NOMO-1 (cell line): ENCODE measurements around the gene LDB3.

ENCODE experiments used
- DNase-seq, 2 experiments: peaks; one replicate each; lab custom pipeline; 2025; ENCODE audit not compliant: unreplicated experiment in 2 of 2; lab: John Stamatoyannopoulos, UW

The LDB3 gene

DNA sequence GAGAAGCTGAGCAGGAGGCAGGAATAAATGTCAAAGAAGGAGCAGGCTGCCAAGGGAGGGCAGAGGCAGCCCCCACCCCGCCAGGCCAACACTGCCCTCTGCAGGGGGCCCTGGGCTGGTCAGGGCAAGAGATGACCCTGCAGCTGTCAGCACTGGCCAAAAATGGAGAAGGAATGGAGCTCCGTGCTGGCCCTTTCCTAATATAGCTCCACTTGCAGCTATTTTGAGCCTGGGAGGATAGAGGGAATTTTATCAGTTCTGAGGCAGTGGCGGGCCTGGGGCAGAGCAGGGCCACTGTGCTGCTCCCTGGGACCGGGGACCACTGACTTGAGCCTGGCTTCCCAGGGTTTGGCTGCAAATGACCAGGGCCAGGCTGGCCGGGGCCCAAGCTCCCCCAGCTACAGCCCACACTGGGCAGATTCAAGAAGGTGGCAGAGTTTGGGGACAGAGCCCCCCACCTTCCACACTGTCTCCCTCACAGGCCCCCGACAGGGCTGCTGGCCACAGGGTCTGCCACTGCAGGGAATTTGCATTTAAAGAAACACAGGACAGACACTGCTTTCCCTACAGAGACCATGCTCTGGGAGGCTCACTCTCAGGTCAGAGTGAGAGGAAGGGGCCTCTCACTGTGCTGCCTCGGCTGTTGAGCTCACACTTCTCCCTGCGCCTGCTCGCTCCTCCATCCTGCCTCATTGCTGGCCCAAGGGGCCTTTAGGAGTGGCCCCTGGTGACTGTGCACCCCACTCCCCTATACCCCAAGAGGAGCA lies 16.2 kb downstream of the LDB3 start:
- no peak for DNase-seq

GRCh38 chr10:86685416-86685815 lies 17.1 kb downstream of the LDB3 start:
- DNase-seq, result no peak

- DNase-seq, result no peak
Observed at GRCh38 chr10:86685893-86686632, 17.8 kb downstream of the LDB3 start.

DNA sequence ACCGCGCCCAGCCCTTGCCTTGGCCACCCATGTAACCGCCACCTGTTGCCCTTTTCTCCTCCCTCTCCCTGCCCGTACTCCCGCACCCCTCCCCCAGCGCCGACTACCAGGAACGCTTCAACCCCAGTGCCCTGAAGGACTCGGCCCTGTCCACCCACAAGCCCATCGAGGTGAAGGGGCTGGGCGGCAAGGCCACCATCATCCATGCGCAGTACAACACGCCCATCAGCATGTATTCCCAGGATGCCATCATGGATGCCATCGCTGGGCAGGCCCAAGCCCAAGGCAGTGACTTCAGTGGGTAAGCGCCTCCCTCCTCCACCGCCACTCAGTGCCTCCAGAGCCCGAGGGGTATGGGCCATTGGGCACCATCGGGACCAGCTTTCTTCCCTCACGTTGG lies 18.7 kb downstream of the LDB3 start:
- DNase-seq, result no peak

DNA sequence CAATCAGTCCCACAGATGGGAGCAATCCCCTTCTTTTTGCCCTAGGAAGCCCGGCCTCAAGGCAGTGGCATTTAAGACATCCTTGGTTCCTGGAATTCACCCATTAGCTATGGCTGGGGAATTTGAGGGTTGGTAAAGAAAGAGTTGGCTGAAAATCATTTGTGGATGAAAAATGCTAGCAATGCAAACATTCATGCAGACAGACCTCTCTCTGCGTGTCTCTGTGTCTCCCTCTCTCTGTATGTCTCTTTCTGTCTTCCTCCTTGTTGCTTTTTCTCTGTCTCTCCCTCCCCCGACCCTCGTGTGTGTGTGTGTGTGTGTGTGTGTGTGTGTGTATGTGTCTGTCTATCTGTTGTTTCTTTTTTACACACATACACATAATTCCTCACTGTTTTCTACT lies 19.4 kb downstream of the LDB3 start:
- no peak for DNase-seq

- peak; percentile 67 to 83 for DNase-seq
Observed at GRCh38 chr10:86688398-86688921, 20.1 kb downstream of the LDB3 start.

DNA sequence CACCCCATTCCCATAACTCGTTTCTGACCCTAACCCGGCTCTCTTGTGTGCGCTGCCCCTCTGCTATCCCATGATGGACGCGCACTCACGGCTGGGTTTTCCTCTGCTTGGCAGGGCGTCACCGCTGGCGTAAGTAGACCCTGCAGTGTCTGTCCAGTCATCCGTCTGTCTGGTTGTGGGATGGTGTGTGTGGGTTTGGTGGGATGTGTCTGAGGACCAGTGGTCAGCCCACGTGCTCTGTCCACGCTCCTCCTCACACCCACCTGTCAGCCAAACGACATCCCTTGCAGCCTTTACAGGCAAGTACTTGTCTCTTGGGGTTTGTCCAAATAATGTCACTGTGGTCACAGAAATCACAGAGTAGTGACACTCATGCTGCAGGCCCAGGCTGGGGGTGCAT lies 20.8 kb downstream of the LDB3 start:
- DNase-seq, result no peak

- DNase-seq, result no peak
Observed at GRCh38 chr10:86690231-86690630, 21.9 kb downstream of the LDB3 start.

- DNase-seq, result no peak
Observed at GRCh38 chr10:86690657-86691084, 22.4 kb downstream of the LDB3 start.

DNA sequence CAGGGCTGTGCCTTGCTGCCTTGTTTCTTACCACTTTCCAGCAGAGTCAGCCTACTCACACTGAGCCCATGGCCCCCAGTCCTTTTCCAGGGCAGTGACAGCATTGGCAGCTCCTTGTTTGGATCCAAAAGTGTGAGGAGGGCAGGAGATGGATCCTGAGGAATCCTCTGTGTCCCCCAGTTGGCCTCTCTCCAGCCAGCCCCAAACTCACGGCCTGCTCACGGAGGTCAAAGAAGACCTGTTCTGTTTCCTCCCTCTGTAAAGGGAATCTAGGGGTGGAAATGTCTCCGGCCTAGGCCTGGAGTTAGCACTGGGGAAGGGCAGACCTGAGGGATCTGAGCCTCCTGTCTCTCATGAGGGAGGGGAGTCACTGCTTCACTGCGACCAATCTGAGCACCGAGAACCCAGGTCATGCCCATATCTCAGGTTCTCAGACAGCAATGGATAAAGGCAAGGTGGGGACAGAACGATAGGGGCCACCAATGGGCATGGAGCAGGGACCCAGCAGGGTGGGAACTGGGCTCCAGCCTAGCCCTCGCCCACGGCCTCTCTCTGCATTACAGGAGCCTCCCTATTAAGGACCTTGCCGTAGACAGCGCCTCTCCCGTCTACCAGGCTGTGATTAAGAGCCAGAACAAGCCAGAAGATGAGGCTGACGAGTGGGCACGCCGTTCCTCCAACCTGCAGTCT lies 23.2 kb downstream of the LDB3 start:
- no peak for DNase-seq

GRCh38 chr10:86692023-86692514 lies 23.8 kb downstream of the LDB3 start:
- no peak for DNase-seq

GRCh38 chr10:86692664-86693063 lies 24.4 kb downstream of the LDB3 start:
- no peak for DNase-seq

DNA sequence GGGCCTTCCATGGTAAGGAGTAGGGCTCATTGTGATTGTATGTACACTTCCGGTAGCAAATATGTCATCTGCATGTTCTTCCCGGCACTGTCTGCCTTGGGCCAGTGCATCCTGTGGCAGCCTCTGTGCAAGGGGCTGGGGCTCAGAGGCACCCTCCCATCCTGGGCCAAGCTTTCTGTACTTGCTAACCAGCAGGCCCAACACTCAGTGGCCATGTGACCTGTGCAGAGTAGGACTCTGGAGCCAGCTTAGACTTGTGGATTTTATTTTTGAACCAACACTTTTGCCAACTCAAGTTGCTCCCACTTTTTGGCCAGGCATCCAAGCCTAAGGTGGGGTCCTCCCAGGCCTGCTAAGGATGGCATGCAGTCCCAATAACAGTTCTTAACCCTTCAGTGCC lies 25.0 kb downstream of the LDB3 start:
- no peak for DNase-seq

GRCh38 chr10:86693721-86694369 lies 25.5 kb downstream of the LDB3 start:
- peak; percentile 18 to 29 for DNase-seq

DNA sequence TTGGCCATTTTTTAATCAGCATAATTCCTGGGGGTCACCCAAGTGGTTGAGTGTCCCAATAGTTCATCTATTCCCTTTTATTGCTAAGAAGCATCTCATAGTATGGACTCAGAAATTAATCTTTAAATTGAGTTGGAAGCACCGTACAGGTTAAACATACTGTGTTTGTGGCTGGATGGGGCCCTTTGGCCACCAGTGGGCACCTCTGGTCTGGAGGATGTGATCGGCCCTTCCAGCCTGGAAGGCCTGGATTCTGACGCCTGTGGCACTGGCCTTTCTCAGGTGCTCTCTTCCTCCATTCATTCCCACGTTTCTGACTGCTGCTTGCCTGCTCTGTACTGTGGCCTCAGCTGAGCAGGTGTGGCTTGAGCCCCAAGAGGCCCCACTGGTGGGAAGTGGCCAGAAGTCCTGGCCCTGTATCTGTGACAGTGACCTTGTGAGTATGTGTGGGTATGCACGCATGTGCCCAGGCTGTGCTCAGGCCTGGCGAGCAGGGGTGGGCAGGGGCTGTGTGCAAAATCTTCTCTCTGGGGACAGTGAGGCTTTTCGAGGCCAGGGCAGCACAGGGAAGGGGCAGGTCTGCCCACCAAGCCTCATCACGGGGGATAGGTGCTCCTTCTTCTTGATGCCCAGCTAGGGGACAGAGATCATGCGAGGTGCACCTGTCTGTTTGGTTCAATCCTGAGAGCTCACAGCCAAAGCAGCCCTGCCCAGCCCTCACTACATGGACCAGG lies 30.1 kb downstream of the LDB3 start:
- DNase-seq, result no peak

DNA sequence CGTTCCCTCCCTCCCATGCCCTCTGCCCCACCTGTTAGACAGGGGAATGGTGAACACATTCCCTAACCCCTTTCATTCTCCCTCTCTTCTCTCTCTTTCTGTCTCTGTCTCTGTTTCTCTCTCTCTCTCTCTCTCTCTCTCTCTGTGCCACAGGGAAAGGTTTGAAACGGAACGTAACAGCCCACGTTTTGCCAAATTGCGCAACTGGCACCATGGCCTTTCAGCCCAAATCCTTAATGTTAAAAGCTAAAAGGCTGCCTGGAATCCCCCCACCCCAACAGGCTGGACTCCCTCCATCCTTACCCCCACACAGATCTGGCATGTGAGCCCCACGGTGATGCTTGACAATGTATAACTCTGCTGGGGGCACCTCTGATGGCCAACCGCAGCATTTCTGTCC lies 30.8 kb downstream of the LDB3 start:
- DNase-seq, result no peak

- DNase-seq, result no peak
Observed at GRCh38 chr10:86699541-86699940, 31.2 kb downstream of the LDB3 start.

DNA sequence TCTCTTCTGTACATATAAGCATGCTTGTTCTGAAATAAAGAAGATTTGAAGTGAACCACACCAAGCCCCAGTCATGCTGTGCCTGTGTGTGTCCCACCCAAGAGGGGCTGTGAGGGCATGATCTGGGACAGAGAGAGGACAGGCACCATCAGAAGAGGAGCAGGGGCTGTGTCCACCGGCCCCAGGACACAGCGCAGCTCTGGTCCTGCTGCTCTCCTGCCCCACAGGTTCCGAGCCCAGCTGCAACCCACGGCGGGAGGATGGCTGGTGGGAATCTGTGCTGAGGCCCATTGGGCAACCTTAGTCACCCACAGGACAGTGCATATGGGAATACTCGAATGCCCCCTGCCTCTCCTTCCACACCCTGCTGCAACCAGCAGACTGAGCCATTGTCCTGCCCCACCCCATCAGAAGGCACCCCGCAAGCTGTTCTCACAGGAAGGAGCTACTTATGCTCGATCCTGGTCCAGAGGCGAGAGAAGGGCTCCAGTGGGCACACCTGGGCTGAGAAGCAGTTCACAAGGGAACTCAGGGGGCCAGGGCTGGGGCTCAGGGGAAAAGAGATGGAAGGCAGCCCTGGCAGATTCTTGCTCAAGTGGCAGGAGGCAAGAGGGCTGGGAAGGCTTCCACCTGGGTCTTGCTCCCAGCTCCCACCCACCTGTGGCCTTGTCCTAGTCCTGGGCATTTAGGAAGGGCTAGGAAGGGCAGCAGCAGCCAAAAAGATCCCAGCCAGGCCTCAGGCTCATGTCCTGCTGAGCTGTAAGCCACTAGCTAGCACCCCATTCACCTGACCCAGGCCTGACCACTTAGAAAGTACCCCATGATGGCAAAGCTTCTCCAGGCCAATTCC lies 31.9 kb downstream of the LDB3 start:
- no peak for DNase-seq
